Trophoblast cell (in vitro differentiated cells and primary cell): ENCODE data around the gene PGM2L1.
"Not testable (repeated sequence)": the region's sequence is repeated elsewhere in the genome, so short reads cannot be mapped to it uniquely, and the experiment has no call there.

ENCODE experiments used
- DNase-seq, 2 donors: peaks; one replicate each; pipeline ENCODE4 v3.0.0-alpha.2; 2016
- H2AFZ ChIP-seq: 2 replicates; pipeline ENCODE4 v1.6.1; 2013; ENCODE audit warnings: low read length, moderate library complexity, mild to moderate bottlenecking; ENCODE audit not compliant: insufficient read depth, poor library complexity
- H2AK5ac ChIP-seq: 2 replicates; pipeline ENCODE4 v1.6.1; 2013; ENCODE audit warnings: mild to moderate bottlenecking, low read length
- H2BK120ac ChIP-seq: 2 replicates; pipeline ENCODE4 v1.6.1; 2013; ENCODE audit warnings: low read length, mild to moderate bottlenecking, moderate library complexity; ENCODE audit not compliant: insufficient read depth, poor library complexity
- H2BK12ac ChIP-seq: 2 replicates; pipeline ENCODE4 v1.6.1; 2013; ENCODE audit warnings: mild to moderate bottlenecking, low read length, moderate library complexity
- H2BK5ac ChIP-seq: 2 replicates; pipeline ENCODE4 v1.6.1; 2013; ENCODE audit warnings: low read length, low read depth, moderate library complexity, mild to moderate bottlenecking; ENCODE audit not compliant: poor library complexity
- H3K14ac ChIP-seq: 2 replicates; pipeline ENCODE4 v1.6.1; 2013; ENCODE audit warnings: mild to moderate bottlenecking, low read length
- H3K18ac ChIP-seq: 2 replicates; pipeline ENCODE4 v1.6.1; 2013; ENCODE audit warnings: mild to moderate bottlenecking, low read length
- H3K23ac ChIP-seq: 2 replicates; pipeline ENCODE4 v1.6.1; 2013; ENCODE audit warnings: low read length
- H3K27ac ChIP-seq: 2 replicates; pipeline ENCODE4 v1.5.1; 2013; ENCODE audit warnings: low read depth, mild to moderate bottlenecking, inconsistent platforms, low read length, moderate library complexity
- H3K27me3 ChIP-seq: 2 replicates; pipeline ENCODE4 v1.6.1; 2013; ENCODE audit warnings: inconsistent platforms, mild to moderate bottlenecking, low read length, moderate library complexity; ENCODE audit not compliant: insufficient read depth
- H3K36me3 ChIP-seq, 2 experiments: 1 replicate in 1 of 2; 2 replicates in 1 of 2; pipeline ENCODE4 v1.6.1; 2013; ENCODE audit warnings: low read length in 2 of 2, mild to moderate bottlenecking in 2 of 2, moderate library complexity in 1 of 2; ENCODE audit not compliant: insufficient read depth in 2 of 2, control insufficient read depth in 1 of 2
- H3K4ac ChIP-seq: 2 replicates; pipeline ENCODE4 v1.6.1; 2013; ENCODE audit warnings: low read depth, mild to moderate bottlenecking, low read length, moderate library complexity
- H3K4me1 ChIP-seq, 2 experiments: 1 replicate in 1 of 2; 2 replicates in 1 of 2; pipeline ENCODE4 v1.6.1; 2013; ENCODE audit warnings: low read length in 2 of 2, mild to moderate bottlenecking in 2 of 2, moderate library complexity in 1 of 2; ENCODE audit not compliant: insufficient read depth in 2 of 2, control insufficient read depth in 1 of 2
- H3K4me2 ChIP-seq: 2 replicates; pipeline ENCODE4 v1.6.1; 2013; ENCODE audit warnings: inconsistent platforms, mild to moderate bottlenecking, low read length, moderate library complexity
- H3K4me3 ChIP-seq: 2 replicates; pipeline ENCODE4 v1.5.1; 2013; ENCODE audit warnings: mild to moderate bottlenecking, low read depth, low read length, inconsistent platforms
- H3K79me1 ChIP-seq: one replicate; pipeline ENCODE4 v1.6.1; 2013; ENCODE audit warnings: low read length
- H3K79me2 ChIP-seq: 2 replicates; pipeline ENCODE4 v1.6.1; 2013; ENCODE audit warnings: low read length, mild to moderate bottlenecking; ENCODE audit not compliant: control insufficient read depth, insufficient read depth, poor library complexity
- H3K9ac ChIP-seq: 2 replicates; pipeline ENCODE4 v1.6.1; 2013; ENCODE audit warnings: mild to moderate bottlenecking, low read length
- H3K9me3 ChIP-seq: 2 replicates; pipeline ENCODE4 v1.6.1; 2013; ENCODE audit warnings: low read depth, mild to moderate bottlenecking, control low read depth, inconsistent platforms, low read length; ENCODE audit not compliant: insufficient read depth
- H4K12ac ChIP-seq: 2 replicates; pipeline ENCODE4 v1.6.1; 2013; ENCODE audit warnings: low read depth, mild to moderate bottlenecking, low read length, moderate library complexity
- H4K8ac ChIP-seq: 2 replicates; pipeline ENCODE4 v1.6.1; 2013; ENCODE audit warnings: low read depth, mild to moderate bottlenecking, low read length, moderate library complexity
- H4K91ac ChIP-seq: one replicate; pipeline ENCODE4 v1.6.1; 2013; ENCODE audit warnings: low read depth, mild to moderate bottlenecking, low read length, moderate library complexity
- WGBS: extraction: QIAGEN DNeasy Blood & Tissue Kit; methylation state at CpG from one replicate; pipeline ENCODE4 v1.1.7; 2013; ENCODE audit warnings: missing lambda C conversion rate; ENCODE audit not compliant: insufficient read length, insufficient coverage; ENCODE audit errors: extremely low coverage; 5-methylcytosine and 5-hydroxymethylcytosine counted together

Gene PGM2L1

GRCh38 chr11:74367881-74368280 is 30.4 kb downstream of the PGM2L1 start:
- no peaks in the 10 kb centered on the region for H3K79me1 ChIP-seq
- no peak overlapping the region for H3K4me2 ChIP-seq
- H3K36me3 ChIP-seq = no peaks in the 10 kb centered on the region
- H2AFZ ChIP-seq = no peak overlapping the region
- no peak overlapping the region for H3K23ac ChIP-seq
- H4K12ac ChIP-seq = no peak overlapping the region
- H4K8ac ChIP-seq = no peak overlapping the region
- H4K91ac ChIP-seq = no peak overlapping the region
- WGBS = no CpG with 5 or more reads among the region's 5 CpGs
- no peaks in the 10 kb centered on the region for H3K79me2 ChIP-seq
- H2BK5ac ChIP-seq = no peak overlapping the region
- H3K18ac ChIP-seq = no peak overlapping the region
- H3K27me3 ChIP-seq = no peaks in the 10 kb centered on the region
- no peak overlapping the region for H3K27ac ChIP-seq
- no peak overlapping the region for H3K14ac ChIP-seq
- no peak overlapping the region for H3K4ac ChIP-seq
- DNase-seq = no peak
- H2BK120ac ChIP-seq = no peak overlapping the region
- no peak overlapping the region for H2BK12ac ChIP-seq
- H2AK5ac ChIP-seq = no peak overlapping the region
- H3K4me1 ChIP-seq = peaks cover 2 to 3% of the 10 kb centered on the region in 2 experiments
- no peaks in the 10 kb centered on the region for H3K9me3 ChIP-seq
- H3K9ac ChIP-seq = no peak overlapping the region
- no peak overlapping the region for H3K4me3 ChIP-seq

GRCh38 chr11:74366576-74366975 is 31.7 kb downstream of the PGM2L1 start:
- H3K27ac ChIP-seq = no peak overlapping the region
- H2BK120ac ChIP-seq = no peak overlapping the region
- H3K23ac ChIP-seq = no peak overlapping the region
- no peak overlapping the region for H3K4ac ChIP-seq
- H2BK12ac ChIP-seq = no peak overlapping the region
- no peak overlapping the region for H4K8ac ChIP-seq
- no peaks in the 10 kb centered on the region for H3K9me3 ChIP-seq
- H4K91ac ChIP-seq = no peak overlapping the region
- no peak overlapping the region for H3K4me2 ChIP-seq
- H3K9ac ChIP-seq = no peak overlapping the region
- H2BK5ac ChIP-seq = no peak overlapping the region
- peaks cover 2 to 3% of the 10 kb centered on the region in 2 experiments for H3K4me1 ChIP-seq
- peak in 1 of 2 donors; percentile 32 for DNase-seq
- H3K4me3 ChIP-seq = no peak overlapping the region
- no CpG with 5 or more reads among the region's 2 CpGs for WGBS
- no peak overlapping the region for H3K14ac ChIP-seq
- no peak overlapping the region for H4K12ac ChIP-seq
- no peak overlapping the region for H2AK5ac ChIP-seq
- H3K27me3 ChIP-seq = no peaks in the 10 kb centered on the region
- H2AFZ ChIP-seq = no peak overlapping the region
- no peaks in the 10 kb centered on the region for H3K36me3 ChIP-seq
- H3K79me1 ChIP-seq = no peaks in the 10 kb centered on the region
- H3K79me2 ChIP-seq = no peaks in the 10 kb centered on the region
- no peak overlapping the region for H3K18ac ChIP-seq

- not testable (repeated sequence) for H2AFZ ChIP-seq, DNase-seq, H2BK120ac ChIP-seq, H3K9ac ChIP-seq, H4K12ac ChIP-seq, H3K27ac ChIP-seq, H3K79me1 ChIP-seq, H3K36me3 ChIP-seq, H3K18ac ChIP-seq, H3K79me2 ChIP-seq, H3K23ac ChIP-seq, H3K27me3 ChIP-seq, H3K4me3 ChIP-seq, H3K4me1 ChIP-seq, H4K8ac ChIP-seq, H3K4me2 ChIP-seq, H3K9me3 ChIP-seq, H2AK5ac ChIP-seq, H3K14ac ChIP-seq, H2BK5ac ChIP-seq, H4K91ac ChIP-seq, H3K4ac ChIP-seq, H2BK12ac ChIP-seq
- no CpG with 5 or more reads among the region's 3 CpGs for WGBS
Measured at GRCh38 chr11:74365805-74366204, 32.4 kb downstream of the PGM2L1 start.

- Histone ChIP-seq H3K36me3 (peaks cover 9 to 10% of the 10 kb centered on the region in 2 experiments), H3K4ac (no peak overlapping the region), H3K9ac (no peak overlapping the region), H3K9me3 (peaks cover 6% of the 10 kb centered on the region), H4K8ac (no peak overlapping the region), H4K91ac (no peak overlapping the region), H3K18ac (no peak overlapping the region), H3K27ac (no peak overlapping the region), H3K79me2 (no peaks in the 10 kb centered on the region), H2AFZ (no peak overlapping the region), H3K79me1 (no peaks in the 10 kb centered on the region), H2BK5ac (no peak overlapping the region), H3K4me3 (no peak overlapping the region), H4K12ac (no peak overlapping the region), H3K27me3 (no peaks in the 10 kb centered on the region), H2AK5ac (no peak overlapping the region), H2BK12ac (no peak overlapping the region), H3K14ac (no peak overlapping the region), H2BK120ac (no peak overlapping the region), H3K4me2 (no peak overlapping the region), H3K4me1 (no peaks in the 10 kb centered on the region), H3K23ac (no peak overlapping the region)
- DNase-seq = peak in 1 of 2 donors; percentile 1
- WGBS = no CpG with 5 or more reads among the region's 1 CpG
Measured at GRCh38 chr11:74357449-74357848, 40.8 kb downstream of the PGM2L1 start.
